Bronchial epithelial cell (primary cell): ENCODE data around the gene SULT1C3. TPM values are rescaled to one million over a fixed set of nuclear protein-coding genes. Genes with fewer than 3 reads are reported as not detected.
"Not testable (repeated sequence)": the region's sequence is repeated elsewhere in the genome, so short reads cannot be mapped to it uniquely, and the experiment has no call there.

Source experiments
- DNase-seq: peaks from one replicate; pipeline ENCODE4 v3.0.0-alpha.2; 2010; ENCODE audit warnings: low read depth
- FAIRE-seq: peaks from 2 replicates; lab custom pipeline; 2011; peaks lifted over from hg19 to GRCh38; lab: Jason Lieb, UNC
- H3K27me3 ChIP-seq: 2 replicates; pipeline ENCODE4 v1.5.1; 2011; ENCODE audit warnings: low read length; ENCODE audit not compliant: control insufficient read depth, insufficient read depth
- H3K36me3 ChIP-seq: 2 replicates; pipeline ENCODE4 v1.5.1; 2011; ENCODE audit warnings: low read length; ENCODE audit not compliant: control insufficient read depth, insufficient read depth
- H3K4me3 ChIP-seq: 2 replicates; pipeline ENCODE4 v1.5.1; 2011; ENCODE audit warnings: mild to moderate bottlenecking, low read depth, low read length, control low read depth
- CTCF ChIP-seq: IDR thresholded peaks from 2 replicates; pipeline ENCODE4 v1.5.1; 2011; ENCODE audit warnings: mild to moderate bottlenecking, moderate library complexity, low read length, control low read depth, inconsistent platforms; ENCODE audit not compliant: insufficient read depth, severe bottlenecking
- total RNA-seq: library from RNA; depleted of rRNA; stranded (reverse); fragments of >200 nt; gene quantifications from 2 replicates; pipeline ENCODE4 v1.2.1, GENCODE V29; 2014

Gene SULT1C3
- total RNA-seq, 1 donor from 2014 or later: not detected

GRCh38 chr2:108278631-108279030 lies 38.9 kb downstream of the SULT1C3 start:
- DNase-seq (peak; percentile 36), FAIRE-seq (no peak)
- Histone ChIP-seq H3K4me3 (no peak overlapping the region), H3K27me3 (no peaks in the 10 kb centered on the region), H3K36me3 (no peaks in the 10 kb centered on the region)
- no peak for TF ChIP-seq CTCF

- no peak for TF ChIP-seq CTCF
- Histone ChIP-seq H3K4me3 (no peak overlapping the region), H3K27me3 (no peaks in the 10 kb centered on the region), H3K36me3 (no peaks in the 10 kb centered on the region)
- no peak for FAIRE-seq
- no peak for DNase-seq
These were observed 39.7 kb downstream of the SULT1C3 start for GRCh38 chr2:108279468-108279867.

- no peaks in the 10 kb centered on the region for H3K27me3 ChIP-seq
- TF ChIP-seq CTCF: no peak
- H3K4me3 ChIP-seq: no peak overlapping the region
- DNase-seq (no peak), FAIRE-seq (no peak)
- no peaks in the 10 kb centered on the region for H3K36me3 ChIP-seq
These were observed 40.7 kb downstream of the SULT1C3 start for GRCh38 chr2:108280466-108280865.

GRCh38 chr2:108284566-108284965 lies 44.8 kb downstream of the SULT1C3 start:
- not testable (repeated sequence) for H3K4me3 ChIP-seq, H3K36me3 ChIP-seq, H3K27me3 ChIP-seq, DNase-seq, FAIRE-seq

- no peak for TF ChIP-seq CTCF
- Histone ChIP-seq H3K36me3 (no peaks in the 10 kb centered on the region), H3K4me3 (no peak overlapping the region), H3K27me3 (no peaks in the 10 kb centered on the region)
- DNase-seq (no peak), FAIRE-seq (no peak)
These were observed 45.8 kb downstream of the SULT1C3 start for GRCh38 chr2:108285616-108286015.

GRCh38 chr2:108287169-108287568 lies 47.4 kb downstream of the SULT1C3 start:
- no peak for FAIRE-seq

More at GRCh38 chr2:108287169-108287568, 47.4 kb downstream of the SULT1C3 start:
- no peaks in the 10 kb centered on the region for H3K27me3 ChIP-seq
- TF ChIP-seq CTCF: no peak
- no peaks in the 10 kb centered on the region for H3K36me3 ChIP-seq
- DNase-seq: no peak
- H3K4me3 ChIP-seq: no peak overlapping the region
